Natural killer cell (primary cell): ENCODE data around the gene GDAP1L1. TPM values are rescaled to one million over a fixed set of nuclear protein-coding genes. Genes with fewer than 3 reads are reported as not detected.

Experiments
- ATAC-seq, 3 donors: fragments of 150-1000 bp in 2 of 3; fragments of 200-7000 bp in 1 of 3; cut with Tn5 transposase; 1 replicate in 1 of 3; 2 replicates in 2 of 3; pipeline ENCODE4 v1.10.0; 2021; ENCODE audit warnings: mild to moderate bottlenecking in 2 of 3, moderate library complexity in 2 of 3
- DNase-seq, 2 donors: peaks; one replicate each; pipeline versions ENCODE4 v3.0.0 to v3.0.0-alpha.2; 2013 to 2021; ENCODE audit warnings: mixed read lengths in 1 of 2
- H3K27ac ChIP-seq: one replicate; pipeline ENCODE4 v1.5.1; 2013; ENCODE audit warnings: mild to moderate bottlenecking, low read length
- H3K27me3 ChIP-seq: one replicate; pipeline ENCODE4 v1.6.1; 2013; ENCODE audit warnings: low read length; ENCODE audit not compliant: control insufficient read depth, insufficient read depth
- H3K36me3 ChIP-seq: one replicate; pipeline ENCODE4 v1.6.1; 2013; ENCODE audit warnings: low read length; ENCODE audit not compliant: control insufficient read depth, insufficient read depth
- H3K4me1 ChIP-seq: one replicate; pipeline ENCODE4 v1.6.1; 2013; ENCODE audit warnings: low read length; ENCODE audit not compliant: control insufficient read depth, insufficient read depth
- H3K4me3 ChIP-seq: one replicate; pipeline ENCODE4 v1.5.1; 2013; ENCODE audit warnings: low read length
- H3K9me3 ChIP-seq: one replicate; pipeline ENCODE4 v1.6.1; 2013; ENCODE audit warnings: low read length; ENCODE audit not compliant: control insufficient read depth, insufficient read depth
- H3K27ac Mint-ChIP-seq, 2 donors: one replicate each; pipeline ENCODE4 v1.8.0; 2022; ENCODE audit warnings: mild to moderate bottlenecking in 2 of 2, mixed read lengths in 2 of 2, moderate library complexity in 1 of 2
- H3K27me3 Mint-ChIP-seq, 2 donors: one replicate each; pipeline ENCODE4 v1.8.0; 2022; ENCODE audit warnings: low read depth in 2 of 2, mixed read lengths in 2 of 2
- H3K36me3 Mint-ChIP-seq: one replicate; pipeline ENCODE4 v1.8.0; 2022; ENCODE audit warnings: mixed read lengths
- H3K4me1 Mint-ChIP-seq, 2 donors: one replicate each; pipeline ENCODE4 v1.8.0; 2022; ENCODE audit warnings: mixed read lengths in 2 of 2
- H3K4me3 Mint-ChIP-seq: one replicate; pipeline ENCODE4 v1.8.0; 2022; ENCODE audit warnings: mild to moderate bottlenecking, moderate library complexity, mixed read lengths
- H3K9me3 Mint-ChIP-seq, 2 donors: one replicate each; pipeline ENCODE4 v1.8.0; 2022; ENCODE audit warnings: mixed read lengths in 2 of 2
- CTCF ChIP-seq: fragments of 200-600 bp; IDR thresholded peaks from one replicate; pipeline ENCODE4 v1.8.0; 2022; ENCODE audit warnings: antibody characterized with exemption
- WGBS: methylation state at CpG from one replicate; pipeline ENCODE4 v1.1.7; 2013; ENCODE audit warnings: missing lambda C conversion rate; ENCODE audit not compliant: insufficient coverage; 5-methylcytosine and 5-hydroxymethylcytosine counted together
- intact Hi-C: fragments of 100-400 bp; cut with micrococcal nuclease; formaldehyde crosslinking; loops from one replicate; pipeline ENCODE4 v1.14.2; 2022
- total RNA-seq, 4 donors: library from RNA; stranded (reverse); fragments of 120-200 nt in 1 of 4; gene quantifications; one replicate each; pipeline versions ENCODE4 v1.2.3 to v1.2.4, GENCODE V29; 2013 to 2022

Gene GDAP1L1
- total RNA-seq, 3 donors from 2014 or later (not counting 1 experiment from before 2014, with no cell fraction given): not detected

GRCh38 chr20:44253528-44253927 lies 6.4 kb downstream of the GDAP1L1 start:
- ATAC-seq: no peak
- H3K4me1 Mint-ChIP-seq: no peaks in the 10 kb centered on the region
- no peaks in the 10 kb centered on the region for H3K9me3 ChIP-seq
- no peaks in the 10 kb centered on the region for H3K36me3 ChIP-seq
- H3K27me3 Mint-ChIP-seq: peaks cover 2 to 7% of the 10 kb centered on the region in 2 donors
- intact Hi-C loops: no loop called here
- no peak overlapping the region for H3K27ac ChIP-seq
- H3K4me3 Mint-ChIP-seq: no peak overlapping the region
- WGBS: 87% methylated on average over 3 of the region's 3 CpGs
- H3K27me3 ChIP-seq: no peaks in the 10 kb centered on the region
- no peaks in the 10 kb centered on the region for H3K9me3 Mint-ChIP-seq
- no peak overlapping the region for H3K4me3 ChIP-seq
- H3K4me1 ChIP-seq: no peaks in the 10 kb centered on the region
- TF ChIP-seq CTCF: no peak
- H3K27ac Mint-ChIP-seq: no peak overlapping the region
- DNase-seq: no peak
- H3K36me3 Mint-ChIP-seq: no peaks in the 10 kb centered on the region

- H3K4me1 Mint-ChIP-seq: no peaks in the 10 kb centered on the region
- intact Hi-C loops: no loop called here
- H3K9me3 ChIP-seq: no peaks in the 10 kb centered on the region
- H3K27me3 ChIP-seq: no peaks in the 10 kb centered on the region
- no peak overlapping the region for H3K4me3 Mint-ChIP-seq
- H3K4me1 ChIP-seq: no peaks in the 10 kb centered on the region
- no peak overlapping the region for H3K27ac ChIP-seq
- no peaks in the 10 kb centered on the region for H3K9me3 Mint-ChIP-seq
- H3K27ac Mint-ChIP-seq: no peak overlapping the region
- 92% methylated on average over 8 of the region's 8 CpGs for WGBS
- peaks cover 2 to 7% of the 10 kb centered on the region in 2 donors for H3K27me3 Mint-ChIP-seq
- no peaks in the 10 kb centered on the region for H3K36me3 ChIP-seq
- DNase-seq (no peak), ATAC-seq (no peak)
- no peaks in the 10 kb centered on the region for H3K36me3 Mint-ChIP-seq
- no peak for TF ChIP-seq CTCF
- H3K4me3 ChIP-seq: no peak overlapping the region
These were observed 7.0 kb downstream of the GDAP1L1 start for GRCh38 chr20:44254073-44254472.

GRCh38 chr20:44255942-44256341 lies 8.8 kb downstream of the GDAP1L1 start:
- Histone ChIP-seq H3K27ac (no peak overlapping the region), H3K4me1 (no peaks in the 10 kb centered on the region), H3K9me3 (no peaks in the 10 kb centered on the region), H3K4me3 (no peak overlapping the region), H3K36me3 (no peaks in the 10 kb centered on the region), H3K27me3 (no peaks in the 10 kb centered on the region)
- Mint-ChIP-seq H3K27me3 (peaks cover 0 to 2% of the 10 kb centered on the region in 2 donors), H3K27ac (no peak overlapping the region), H3K36me3 (no peaks in the 10 kb centered on the region), H3K4me1 (no peaks in the 10 kb centered on the region), H3K9me3 (no peaks in the 10 kb centered on the region), H3K4me3 (no peak overlapping the region)
- DNase-seq (no peak), ATAC-seq (no peak)
- no CpG with 5 or more reads among the region's 1 CpG for WGBS
- intact Hi-C loops: no loop called here
- no peak for TF ChIP-seq CTCF

- intact Hi-C loops: no loop called here
- no peak for TF ChIP-seq CTCF
- Histone ChIP-seq H3K27me3 (no peaks in the 10 kb centered on the region), H3K36me3 (no peaks in the 10 kb centered on the region), H3K4me3 (no peak overlapping the region), H3K9me3 (no peaks in the 10 kb centered on the region), H3K27ac (no peak overlapping the region), H3K4me1 (no peaks in the 10 kb centered on the region)
- WGBS: 94% methylated on average over 21 of the region's 21 CpGs
- Mint-ChIP-seq H3K27me3 (peaks cover 0 to 2% of the 10 kb centered on the region in 2 donors), H3K36me3 (no peaks in the 10 kb centered on the region), H3K9me3 (no peaks in the 10 kb centered on the region), H3K27ac (no peak overlapping the region), H3K4me1 (no peaks in the 10 kb centered on the region), H3K4me3 (no peak overlapping the region)
- DNase-seq (no peak), ATAC-seq (peak in 1 of 3 donors; percentile 21)
These were observed 9.9 kb downstream of the GDAP1L1 start for GRCh38 chr20:44256961-44257360.
